SK-N-MC (cell line): ENCODE data around the gene ARHGEF10L.

ENCODE experiments used
- EZH2 ChIP-seq: fragments of 200-600 bp; sonication (generic); IDR thresholded peaks from one replicate; pipeline ENCODE4 v1.6.1; 2017; ENCODE audit warnings: antibody characterized with exemption
- POLR2AphosphoS5 ChIP-seq: IDR thresholded peaks from 2 replicates; pipeline ENCODE4 v1.6.1; 2012; ENCODE audit warnings: mild to moderate bottlenecking, low read depth, low read length, borderline replicate concordance

GRCh38 chr1:17558541-17558940, 19.0 kb downstream of the ARHGEF10L start:
- TF ChIP-seq EZH2 (no peak), POLR2AphosphoS5 (no peak)
